AG04449 (cell line): ENCODE data around the gene RFX7.

Experiments used
- CTCF ChIA-PET: fragments of 350-600 bp; formaldehyde crosslinking; extraction: SDS; loops from one replicate; lab custom pipeline; 2021; ENCODE audit warnings: antibody characterized with exemption; lab: Yijun Ruan, JAX
- POLR2A ChIA-PET: fragments of 400-600, 350-600 bp; formaldehyde crosslinking; extraction: SDS; loops from one replicate; lab custom pipeline; 2020; ENCODE audit warnings: antibody characterized with exemption, inconsistent platforms; lab: Yijun Ruan, JAX
- DNase-seq: peaks from one replicate; pipeline ENCODE4 v3.0.0-alpha.2; 2010; ENCODE audit warnings: low read depth, low spot score
- H3K4me3 ChIP-seq: 2 replicates; pipeline ENCODE4 v1.5.1; 2011; ENCODE audit warnings: low read depth, mild to moderate bottlenecking, control low read depth, low read length
- TF ChIP-seq, protein P1 (sequence below): IDR thresholded peaks from one replicate; pipeline ENCODE4 v1.5.1; 2011; ENCODE audit warnings: mild to moderate bottlenecking, moderate library complexity, low read length, control low read depth, inconsistent platforms; ENCODE audit not compliant: insufficient read depth; ENCODE audit errors: missing control alignments

The RFX7 gene

DNA sequence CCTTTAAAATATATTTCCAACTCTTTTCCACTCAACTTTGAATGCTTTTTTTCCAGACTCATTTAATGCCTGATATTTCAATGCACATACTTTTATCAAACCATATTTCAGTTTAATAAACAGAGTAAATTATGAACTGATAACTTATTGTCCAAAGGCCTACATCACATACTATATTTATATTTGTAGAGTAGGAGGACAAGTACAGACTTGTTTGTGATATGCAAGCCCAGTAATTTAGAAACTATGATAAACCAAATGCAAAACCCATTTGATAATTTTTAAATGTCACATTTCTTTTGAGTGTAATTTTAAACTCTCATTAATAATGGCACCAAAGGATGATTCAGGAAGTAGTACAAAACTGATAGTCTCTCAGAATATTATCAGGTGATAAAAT lies 3.3 kb downstream of the RFX7 start:
- ChIA-PET POLR2A (no interaction called here), CTCF (interaction anchor here (0.8 kb wide), 1 partner anchor 9 kb away, joined by 3 read pairs; no protein-coding TSS in a partner anchor)
- TF ChIP-seq, protein P1, sequence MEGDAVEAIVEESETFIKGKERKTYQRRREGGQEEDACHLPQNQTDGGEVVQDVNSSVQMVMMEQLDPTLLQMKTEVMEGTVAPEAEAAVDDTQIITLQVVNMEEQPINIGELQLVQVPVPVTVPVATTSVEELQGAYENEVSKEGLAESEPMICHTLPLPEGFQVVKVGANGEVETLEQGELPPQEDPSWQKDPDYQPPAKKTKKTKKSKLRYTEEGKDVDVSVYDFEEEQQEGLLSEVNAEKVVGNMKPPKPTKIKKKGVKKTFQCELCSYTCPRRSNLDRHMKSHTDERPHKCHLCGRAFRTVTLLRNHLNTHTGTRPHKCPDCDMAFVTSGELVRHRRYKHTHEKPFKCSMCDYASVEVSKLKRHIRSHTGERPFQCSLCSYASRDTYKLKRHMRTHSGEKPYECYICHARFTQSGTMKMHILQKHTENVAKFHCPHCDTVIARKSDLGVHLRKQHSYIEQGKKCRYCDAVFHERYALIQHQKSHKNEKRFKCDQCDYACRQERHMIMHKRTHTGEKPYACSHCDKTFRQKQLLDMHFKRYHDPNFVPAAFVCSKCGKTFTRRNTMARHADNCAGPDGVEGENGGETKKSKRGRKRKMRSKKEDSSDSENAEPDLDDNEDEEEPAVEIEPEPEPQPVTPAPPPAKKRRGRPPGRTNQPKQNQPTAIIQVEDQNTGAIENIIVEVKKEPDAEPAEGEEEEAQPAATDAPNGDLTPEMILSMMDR: no peak
- no peak overlapping the region for H3K4me3 ChIP-seq
- DNase-seq: no peak

DNA sequence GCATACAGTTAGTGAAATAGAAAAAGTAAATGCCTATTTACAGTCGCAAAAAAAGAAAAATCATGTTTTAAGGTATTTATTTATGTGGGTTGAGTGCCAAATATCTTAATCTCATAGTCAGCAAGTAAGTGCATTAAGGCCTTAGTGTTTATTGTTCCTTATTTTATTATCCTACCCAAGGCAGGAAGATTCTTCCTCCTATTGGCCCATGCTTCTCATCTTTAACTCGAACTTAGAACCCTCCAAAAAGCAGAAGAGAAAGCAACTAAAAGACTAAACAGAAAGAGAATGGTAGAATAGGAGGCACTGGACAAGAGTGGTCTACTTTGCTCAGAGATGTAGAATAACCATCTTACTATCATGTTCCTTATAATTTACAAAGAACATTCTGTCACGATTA lies 7.5 kb downstream of the RFX7 start:
- ChIA-PET POLR2A (interaction anchor here (0.7 kb wide), 1 partner anchor 250 kb away, joined by 3 read pairs; no protein-coding TSS in a partner anchor), CTCF (interaction anchor here (1.6 to 2.4 kb wide), 2 partner anchors 9 to 12 kb away, joined by 3 to 21 read pairs; no protein-coding TSS in a partner anchor)
- H3K4me3 ChIP-seq: no peak overlapping the region
- TF ChIP-seq, protein P1: no peak
- no peak for DNase-seq

DNA sequence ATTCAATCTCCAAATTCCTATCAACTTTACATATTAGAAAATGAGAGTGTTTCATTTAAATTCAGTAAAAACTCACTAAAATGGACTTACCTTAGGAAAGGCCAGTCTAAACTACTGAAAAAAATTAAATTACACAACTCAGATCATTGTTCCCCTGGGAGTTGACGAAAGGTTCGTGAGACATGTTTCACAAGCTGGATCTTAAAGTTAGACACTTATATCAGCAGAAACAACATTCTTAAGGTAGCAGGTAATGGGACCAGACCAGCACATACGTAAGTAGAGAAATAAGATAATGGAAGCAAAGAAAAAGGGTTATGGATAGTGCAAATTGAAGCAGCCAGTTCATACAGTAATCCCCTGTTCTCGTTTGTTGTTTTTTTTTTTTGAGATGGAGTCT lies 8.9 kb downstream of the RFX7 start:
- ChIA-PET CTCF (interaction anchor here (1.6 to 2.4 kb wide), 2 partner anchors 10 to 14 kb away, joined by 3 to 21 read pairs; no protein-coding TSS in a partner anchor), POLR2A (no interaction called here)
- H3K4me3 ChIP-seq: no peak overlapping the region
- TF ChIP-seq, protein P1: no peak
- no peak for DNase-seq

DNA sequence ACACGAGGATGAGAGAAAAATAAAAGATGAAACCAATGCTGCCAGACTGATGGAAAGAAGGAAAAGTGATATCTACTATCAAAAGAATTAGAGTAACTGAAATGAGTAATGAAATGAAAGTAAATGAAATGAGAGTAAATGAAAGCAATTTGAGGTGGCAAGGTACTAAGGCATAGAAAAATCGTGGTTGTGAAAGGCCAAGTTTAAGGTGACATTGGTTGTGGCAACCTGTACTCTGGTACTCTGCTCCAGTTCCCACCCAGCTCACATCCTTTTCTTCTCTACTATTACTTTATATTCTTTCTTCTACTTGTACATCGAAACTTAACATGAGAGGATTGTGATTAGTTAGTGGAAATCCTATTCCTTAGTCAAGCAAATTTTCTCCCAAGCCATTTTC lies 10.1 kb downstream of the RFX7 start:
- no peak overlapping the region for H3K4me3 ChIP-seq
- TF ChIP-seq, protein P1: no peak
- CTCF ChIA-PET: interaction anchor here (0.8 kb wide), 1 partner anchor 196 kb away, joined by 4 read pairs; no protein-coding TSS in a partner anchor
- DNase-seq: no peak
- POLR2A ChIA-PET: interaction anchor here (0.7 kb wide), 1 partner anchor 338 kb away, joined by 3 read pairs; no protein-coding TSS in a partner anchor

DNA sequence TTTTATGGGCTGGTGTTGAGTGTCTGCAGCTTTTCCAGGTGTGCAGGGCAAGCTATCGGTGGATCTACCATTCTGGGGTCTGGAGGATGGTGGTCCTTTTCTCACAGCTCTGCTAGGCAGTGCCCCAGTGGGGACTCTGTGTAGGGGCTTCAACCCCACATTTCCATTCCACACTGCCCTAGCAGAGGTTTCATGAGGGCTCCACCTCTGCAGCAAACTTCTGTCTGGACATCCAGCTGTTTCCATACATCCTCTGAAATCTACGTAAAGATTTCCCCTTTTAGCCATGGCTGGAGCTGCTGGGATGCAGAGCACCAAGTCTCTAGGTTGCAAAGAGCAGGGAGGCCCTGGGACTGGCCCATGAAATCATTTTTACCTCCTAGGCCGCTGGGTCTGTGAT lies 11.6 kb downstream of the RFX7 start:
- ChIA-PET POLR2A (no interaction called here), CTCF (interaction anchor here (3.7 kb wide), 1 partner anchor 13 kb away, joined by 18 read pairs; no protein-coding TSS in a partner anchor)
- DNase-seq: no peak
- H3K4me3 ChIP-seq: no peak overlapping the region
- TF ChIP-seq, protein P1: no peak

DNA sequence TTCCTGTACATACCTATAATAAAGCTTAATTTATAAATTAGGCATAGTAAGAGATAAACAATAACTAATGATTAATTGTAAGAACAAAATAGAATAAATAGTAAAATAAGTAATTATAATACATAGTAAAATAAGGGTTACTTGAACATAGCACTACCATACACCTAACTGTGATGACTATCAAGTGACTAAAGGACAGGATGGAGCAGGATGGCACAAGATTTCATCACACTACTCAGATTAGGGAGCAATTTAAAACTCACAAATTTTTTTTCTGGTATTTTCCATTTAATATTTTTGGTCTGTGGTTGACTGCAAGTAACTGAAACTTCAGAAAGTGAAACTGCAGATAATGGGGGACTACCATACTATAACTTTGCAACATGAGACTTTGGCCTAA lies 14.8 kb downstream of the RFX7 start:
- ChIA-PET POLR2A (no interaction called here), CTCF (no interaction called here)
- TF ChIP-seq, protein P1: no peak
- no peak overlapping the region for H3K4me3 ChIP-seq
- no peak for DNase-seq
